ENCODE results near the gene AKR1C1. TPM values are rescaled to one million over a fixed set of nuclear protein-coding genes. Genes with fewer than 3 reads are reported as not detected.
"Not testable (repeated sequence)": the region's sequence is repeated elsewhere in the genome, so short reads cannot be mapped to it uniquely, and the experiment has no call there.

The AKR1C1 gene
- total RNA-seq, 2 donors from 2014 or later, result 0.62 to 1.6 TPM

DNA sequence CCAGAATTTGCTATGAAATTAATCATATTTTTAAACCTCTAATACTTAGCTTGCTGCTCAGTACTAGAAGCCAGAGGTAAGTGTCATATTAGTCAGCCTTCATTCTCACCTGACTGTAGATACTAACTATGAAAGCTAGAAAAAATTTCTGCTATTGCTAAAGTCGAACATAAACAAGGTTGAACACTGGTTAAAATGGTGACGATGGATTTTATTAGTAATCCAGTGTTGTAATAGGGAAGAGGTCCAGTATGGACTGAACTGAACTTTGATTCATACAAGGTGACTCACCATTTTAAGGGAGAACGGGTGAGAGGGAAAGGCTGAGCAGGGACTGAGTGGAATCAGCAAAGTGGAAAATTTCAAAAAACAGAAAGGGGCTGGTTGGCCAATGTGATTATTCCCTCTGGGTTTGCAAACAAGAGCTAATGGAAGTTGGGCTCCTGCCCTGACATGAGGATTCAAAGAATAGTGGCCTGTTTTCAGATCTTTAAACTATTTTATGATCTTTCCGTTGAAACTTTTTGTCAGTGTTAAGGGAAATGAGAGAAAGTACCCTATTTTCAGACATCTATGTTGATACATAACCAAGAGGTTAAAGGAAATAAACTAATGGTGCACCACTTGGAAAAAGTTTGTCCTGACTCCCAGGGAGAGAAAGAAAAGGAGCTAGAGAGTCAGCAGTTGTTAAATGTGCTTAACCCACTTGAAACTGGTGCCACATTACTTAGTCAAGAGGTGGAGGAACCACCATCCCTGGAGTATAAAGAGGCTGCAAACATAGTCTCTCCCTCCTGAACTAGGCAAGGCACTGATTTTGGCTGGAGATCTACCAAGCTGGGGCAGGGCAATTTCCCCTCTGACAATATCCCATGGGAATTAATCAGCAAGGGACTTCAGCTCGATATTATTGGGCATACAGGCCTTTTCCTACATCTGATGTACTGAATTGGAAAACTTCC lies 15.3 kb upstream of the AKR1C1 start:
- Mint-ChIP-seq H3K9me3 (no peaks in the 10 kb centered on the region), H3K27ac (no peak overlapping the region), H3K27me3 (ENCODE audit: insufficient read depth) (peaks cover 5% of the 10 kb centered on the region), H3K4me1 (peaks cover 1% of the 10 kb centered on the region), H3K36me3 (ENCODE audit: low read depth) (no peaks in the 10 kb centered on the region), H3K4me3 (no peak overlapping the region)
- no peak for DNase-seq
- H3K9ac ChIP-seq (ENCODE audit: extremely low read depth, low read length, poor library complexity, severe bottlenecking), result no peak overlapping the region
- no peak overlapping the region for H3K4me3 ChIP-seq (ENCODE audit: low read length)
- TF ChIP-seq, protein P1, sequence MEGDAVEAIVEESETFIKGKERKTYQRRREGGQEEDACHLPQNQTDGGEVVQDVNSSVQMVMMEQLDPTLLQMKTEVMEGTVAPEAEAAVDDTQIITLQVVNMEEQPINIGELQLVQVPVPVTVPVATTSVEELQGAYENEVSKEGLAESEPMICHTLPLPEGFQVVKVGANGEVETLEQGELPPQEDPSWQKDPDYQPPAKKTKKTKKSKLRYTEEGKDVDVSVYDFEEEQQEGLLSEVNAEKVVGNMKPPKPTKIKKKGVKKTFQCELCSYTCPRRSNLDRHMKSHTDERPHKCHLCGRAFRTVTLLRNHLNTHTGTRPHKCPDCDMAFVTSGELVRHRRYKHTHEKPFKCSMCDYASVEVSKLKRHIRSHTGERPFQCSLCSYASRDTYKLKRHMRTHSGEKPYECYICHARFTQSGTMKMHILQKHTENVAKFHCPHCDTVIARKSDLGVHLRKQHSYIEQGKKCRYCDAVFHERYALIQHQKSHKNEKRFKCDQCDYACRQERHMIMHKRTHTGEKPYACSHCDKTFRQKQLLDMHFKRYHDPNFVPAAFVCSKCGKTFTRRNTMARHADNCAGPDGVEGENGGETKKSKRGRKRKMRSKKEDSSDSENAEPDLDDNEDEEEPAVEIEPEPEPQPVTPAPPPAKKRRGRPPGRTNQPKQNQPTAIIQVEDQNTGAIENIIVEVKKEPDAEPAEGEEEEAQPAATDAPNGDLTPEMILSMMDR (conservative IDR thresholded peaks at IDR 0.05), result no peak
- H3K36me3 ChIP-seq (ENCODE audit: control insufficient read depth, insufficient read depth, low read length), result no peaks in the 10 kb centered on the region
- H3K4me1 ChIP-seq (ENCODE audit: control insufficient read depth, insufficient read depth, low read length), result no peaks in the 10 kb centered on the region
- H3K27me3 ChIP-seq (ENCODE audit: control insufficient read depth, insufficient read depth, low read length, poor library complexity, severe bottlenecking), result peaks cover 6% of the 10 kb centered on the region
- WGBS, 2 experiments (ENCODE audit: insufficient coverage in 1 of 2, insufficient read length in 1 of 2), result 87 to 95% methylated on average over 5 of the region's 5 CpGs
- no peak overlapping the region for H3K27ac ChIP-seq (ENCODE audit: low read depth, low read length)
- H3K9me3 ChIP-seq (ENCODE audit: control insufficient read depth, low read length), result no peaks in the 10 kb centered on the region

DNA sequence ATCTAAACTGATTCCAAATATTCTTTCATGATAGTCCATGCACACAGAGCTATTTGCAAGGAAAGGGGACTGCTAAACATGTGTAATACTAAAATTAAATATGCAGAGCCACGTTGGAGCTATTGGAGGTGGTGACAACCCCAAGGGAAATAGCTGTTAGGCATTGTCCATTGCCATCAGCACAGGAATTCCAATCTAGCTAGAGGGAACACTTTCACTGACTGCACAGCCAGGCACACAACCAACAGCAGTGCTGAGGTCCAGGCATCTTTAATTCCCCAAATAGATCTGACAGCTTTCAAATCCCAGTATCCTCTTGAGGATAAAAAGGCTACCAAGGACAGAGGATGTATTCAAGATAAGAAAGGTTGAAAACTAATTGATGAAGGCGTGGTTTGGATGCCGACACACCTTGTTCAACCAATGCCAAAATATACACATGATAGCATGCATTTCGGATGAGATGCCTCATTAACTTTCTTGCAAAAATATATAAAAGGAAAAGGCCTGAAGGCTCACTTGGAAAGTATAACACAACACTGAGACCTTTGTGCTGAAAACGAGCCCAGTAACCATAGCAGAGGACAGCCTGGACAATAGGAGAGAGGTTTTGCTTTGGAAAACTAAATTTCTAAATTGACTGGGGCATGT lies 11.6 kb upstream of the AKR1C1 start:
- not testable (repeated sequence) for H3K27me3 Mint-ChIP-seq (ENCODE audit: insufficient read depth); H3K9me3 ChIP-seq (ENCODE audit: control insufficient read depth, low read length); H3K4me3 Mint-ChIP-seq; H3K27me3 ChIP-seq (ENCODE audit: control insufficient read depth, insufficient read depth, low read length, poor library complexity, severe bottlenecking); H3K4me1 Mint-ChIP-seq; H3K36me3 ChIP-seq (ENCODE audit: control insufficient read depth, insufficient read depth, low read length); H3K4me1 ChIP-seq (ENCODE audit: control insufficient read depth, insufficient read depth, low read length); H3K9ac ChIP-seq (ENCODE audit: extremely low read depth, low read length, poor library complexity, severe bottlenecking); H3K27ac Mint-ChIP-seq; H3K36me3 Mint-ChIP-seq (ENCODE audit: low read depth); H3K9me3 Mint-ChIP-seq; H3K27ac ChIP-seq (ENCODE audit: low read depth, low read length); H3K4me3 ChIP-seq (ENCODE audit: low read length); DNase-seq
- 69 to 84% methylated on average over 2 to 5 of the region's 5 CpGs for WGBS, 2 experiments (ENCODE audit: insufficient coverage in 1 of 2, insufficient read length in 1 of 2)

DNA sequence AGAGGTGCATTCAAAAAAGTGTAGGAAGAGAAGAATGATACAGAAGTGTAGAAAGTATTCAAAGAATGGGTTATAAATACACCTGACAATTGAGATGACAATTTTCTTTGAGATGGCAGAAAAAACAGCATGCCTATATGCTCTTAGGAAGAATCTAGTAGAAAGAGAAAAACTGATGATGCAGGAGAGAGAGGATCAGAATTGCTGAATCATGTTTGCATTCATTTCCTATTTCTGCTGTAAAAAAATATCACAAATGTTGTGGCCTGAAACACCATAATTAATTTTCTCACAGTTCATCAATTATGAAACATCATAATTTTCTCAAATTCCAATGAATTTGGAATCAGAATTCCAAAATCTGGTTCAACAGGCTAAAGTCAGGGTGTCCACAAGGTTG lies 9.8 kb upstream of the AKR1C1 start:
- Histone ChIP-seq H3K9ac (ENCODE audit: extremely low read depth, low read length, poor library complexity, severe bottlenecking) (no peak overlapping the region), H3K9me3 (ENCODE audit: control insufficient read depth, low read length) (no peaks in the 10 kb centered on the region), H3K4me1 (ENCODE audit: control insufficient read depth, insufficient read depth, low read length) (no peaks in the 10 kb centered on the region), H3K36me3 (ENCODE audit: control insufficient read depth, insufficient read depth, low read length) (no peaks in the 10 kb centered on the region), H3K27me3 (ENCODE audit: control insufficient read depth, insufficient read depth, low read length, poor library complexity, severe bottlenecking) (peaks cover 6% of the 10 kb centered on the region), H3K27ac (ENCODE audit: low read depth, low read length) (no peak overlapping the region), H3K4me3 (ENCODE audit: low read length) (no peak overlapping the region)
- Mint-ChIP-seq H3K4me3 (no peak overlapping the region), H3K9me3 (no peaks in the 10 kb centered on the region), H3K4me1 (peaks cover 8% of the 10 kb centered on the region), H3K27me3 (ENCODE audit: insufficient read depth) (peaks cover 8% of the 10 kb centered on the region), H3K36me3 (ENCODE audit: low read depth) (no peaks in the 10 kb centered on the region), H3K27ac (no peak overlapping the region)
- no peak for DNase-seq
- TF ChIP-seq, protein P1 (conservative IDR thresholded peaks at IDR 0.05), result no peak

DNA sequence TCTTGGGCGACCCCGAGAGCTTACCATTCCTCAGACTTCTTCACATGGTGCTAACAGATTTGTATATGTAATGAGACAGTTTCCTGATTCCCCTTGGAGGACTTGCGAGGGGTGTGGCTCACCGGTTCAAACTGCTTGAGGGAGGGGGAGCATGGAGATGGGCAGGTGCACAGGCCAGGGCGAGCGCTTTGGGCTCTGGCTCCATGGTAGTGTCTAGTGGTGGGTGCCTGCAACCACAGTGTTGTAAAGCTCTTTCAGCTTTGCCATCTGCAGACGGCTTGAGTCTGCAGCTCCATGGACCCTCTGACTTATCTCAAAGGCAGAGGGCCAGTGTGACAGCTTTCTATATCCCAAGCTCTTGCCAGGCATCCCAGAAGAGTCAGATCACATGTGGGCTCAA lies 7.1 kb upstream of the AKR1C1 start:
- not testable (repeated sequence) for H3K4me1 ChIP-seq (ENCODE audit: control insufficient read depth, insufficient read depth, low read length); H3K27ac Mint-ChIP-seq; H3K36me3 ChIP-seq (ENCODE audit: control insufficient read depth, insufficient read depth, low read length); H3K9me3 ChIP-seq (ENCODE audit: control insufficient read depth, low read length); H3K4me1 Mint-ChIP-seq; DNase-seq; H3K27me3 Mint-ChIP-seq (ENCODE audit: insufficient read depth); H3K4me3 ChIP-seq (ENCODE audit: low read length); H3K27ac ChIP-seq (ENCODE audit: low read depth, low read length); H3K9ac ChIP-seq (ENCODE audit: extremely low read depth, low read length, poor library complexity, severe bottlenecking); H3K4me3 Mint-ChIP-seq; H3K27me3 ChIP-seq (ENCODE audit: control insufficient read depth, insufficient read depth, low read length, poor library complexity, severe bottlenecking); H3K9me3 Mint-ChIP-seq; H3K36me3 Mint-ChIP-seq (ENCODE audit: low read depth)
- WGBS, 2 experiments (ENCODE audit: insufficient coverage in 1 of 2, insufficient read length in 1 of 2), result 82% methylated on average over 4 of the region's 7 CpGs; no CpG with 5 or more reads in 1 of the 2 experiments

DNA sequence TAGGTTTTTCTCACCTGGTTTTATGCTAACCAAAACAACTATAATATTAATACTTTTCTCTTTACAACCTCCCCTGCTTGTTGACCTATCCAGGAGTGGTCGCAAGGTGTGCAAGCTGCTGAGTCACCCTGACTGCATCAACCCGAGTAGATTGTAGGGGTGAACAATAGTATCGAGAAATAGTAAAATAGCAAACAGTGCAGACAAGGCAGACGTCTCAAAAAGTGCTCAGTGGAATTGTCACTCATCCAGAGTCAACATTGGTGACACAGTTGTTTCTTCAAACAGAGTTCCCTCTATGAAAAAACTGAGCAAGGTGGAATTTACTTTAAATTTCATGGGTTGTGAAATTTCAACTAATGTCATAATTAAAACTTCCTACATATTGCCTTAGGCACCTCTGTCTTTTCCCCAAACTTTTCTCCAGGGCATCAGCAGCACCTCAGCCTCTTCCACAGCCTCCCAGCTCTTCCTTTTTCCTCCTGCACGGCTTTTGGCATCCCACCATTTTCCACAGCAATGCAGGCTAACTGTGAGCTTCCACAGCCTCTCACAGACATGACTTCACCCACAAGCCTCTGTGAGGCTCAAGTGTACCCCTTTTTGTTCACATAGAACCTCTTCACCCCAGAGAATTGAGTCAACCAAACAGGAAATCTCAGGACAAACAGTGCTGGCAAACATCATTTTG lies 6.1 kb upstream of the AKR1C1 start:
- not testable (repeated sequence) for DNase-seq; H3K36me3 Mint-ChIP-seq (ENCODE audit: low read depth); H3K27me3 Mint-ChIP-seq (ENCODE audit: insufficient read depth); H3K4me1 ChIP-seq (ENCODE audit: control insufficient read depth, insufficient read depth, low read length); H3K27ac ChIP-seq (ENCODE audit: low read depth, low read length); H3K9me3 Mint-ChIP-seq; H3K9ac ChIP-seq (ENCODE audit: extremely low read depth, low read length, poor library complexity, severe bottlenecking); H3K9me3 ChIP-seq (ENCODE audit: control insufficient read depth, low read length); H3K27me3 ChIP-seq (ENCODE audit: control insufficient read depth, insufficient read depth, low read length, poor library complexity, severe bottlenecking); H3K27ac Mint-ChIP-seq; H3K4me3 Mint-ChIP-seq; H3K4me1 Mint-ChIP-seq; H3K4me3 ChIP-seq (ENCODE audit: low read length); H3K36me3 ChIP-seq (ENCODE audit: control insufficient read depth, insufficient read depth, low read length)
- 88 to 96% methylated on average over 3 to 4 of the region's 5 CpGs for WGBS, 2 experiments (ENCODE audit: insufficient coverage in 1 of 2, insufficient read length in 1 of 2)

Measured in endodermal cell (in vitro differentiated cells).